Effector memory CD8-positive, alpha-beta T cell (primary cell): Measurements from ENCODE around the gene PDGFRB.

ENCODE experiments used
- ATAC-seq: fragments of 150-1000 bp; cut with Tn5 transposase; replicated peaks from 2 replicates; pipeline ENCODE4 v1.10.0; 2021; ENCODE audit warnings: mild to moderate bottlenecking, moderate library complexity
- DNase-seq, 3 experiments: peaks; one replicate each; pipeline ENCODE4 v3.0.0; 2021
- H3K27ac Mint-ChIP-seq, 2 donors: one replicate each; pipeline ENCODE4 v1.8.0; 2022; ENCODE audit warnings: mild to moderate bottlenecking in 2 of 2, mixed read lengths in 2 of 2, moderate library complexity in 2 of 2
- H3K27me3 Mint-ChIP-seq, 2 donors: one replicate each; pipeline ENCODE4 v1.8.0; 2022; ENCODE audit warnings: mixed read lengths in 2 of 2
- H3K36me3 Mint-ChIP-seq: one replicate; pipeline ENCODE4 v1.8.0; 2022; ENCODE audit warnings: mild to moderate bottlenecking, moderate library complexity, mixed read lengths; ENCODE audit not compliant: insufficient read depth
- H3K4me1 Mint-ChIP-seq, 2 donors: one replicate each; pipeline ENCODE4 v1.8.0; 2022; ENCODE audit warnings: low read depth in 2 of 2, mixed read lengths in 2 of 2
- H3K4me3 Mint-ChIP-seq, 2 donors: one replicate each; pipeline ENCODE4 v1.8.0; 2022; ENCODE audit warnings: mild to moderate bottlenecking in 2 of 2, mixed read lengths in 2 of 2, moderate library complexity in 2 of 2
- H3K9me3 Mint-ChIP-seq, 2 donors: one replicate each; pipeline ENCODE4 v1.8.0; 2022; ENCODE audit warnings: mixed read lengths in 2 of 2

The PDGFRB gene

GRCh38 chr5:150114102-150114641 lies 41.5 kb downstream of the PDGFRB start:
- no peaks in the 10 kb centered on the region for H3K4me1 Mint-ChIP-seq
- DNase-seq (no peak), ATAC-seq (no peak)
- no peak overlapping the region for H3K27ac Mint-ChIP-seq
- peaks cover 3% of the 10 kb centered on the region for H3K36me3 Mint-ChIP-seq
- H3K4me3 Mint-ChIP-seq, result no peak overlapping the region
- H3K27me3 Mint-ChIP-seq, result peaks cover 16 to 30% of the 10 kb centered on the region in 2 donors
- no peaks in the 10 kb centered on the region for H3K9me3 Mint-ChIP-seq

GRCh38 chr5:150113047-150113744 lies 42.4 kb downstream of the PDGFRB start:
- H3K4me3 Mint-ChIP-seq, result no peak overlapping the region
- H3K4me1 Mint-ChIP-seq, result no peaks in the 10 kb centered on the region
- no peak for ATAC-seq
- H3K27me3 Mint-ChIP-seq, result peaks cover 25 to 36% of the 10 kb centered on the region in 2 donors
- H3K9me3 Mint-ChIP-seq, result no peaks in the 10 kb centered on the region
- no peak for DNase-seq
- H3K27ac Mint-ChIP-seq, result no peak overlapping the region
- H3K36me3 Mint-ChIP-seq, result peaks cover 3% of the 10 kb centered on the region

- Mint-ChIP-seq H3K27me3 (peaks cover 33 to 39% of the 10 kb centered on the region in 2 donors), H3K4me3 (no peak overlapping the region), H3K36me3 (peaks cover under 1% of the 10 kb centered on the region), H3K27ac (no peak overlapping the region), H3K4me1 (no peaks in the 10 kb centered on the region), H3K9me3 (no peaks in the 10 kb centered on the region)
- DNase-seq, result no peak
- ATAC-seq, result no peak
Measured at GRCh38 chr5:150112201-150113046, 43.2 kb downstream of the PDGFRB start.

- no peak overlapping the region for H3K4me3 Mint-ChIP-seq
- no peak for ATAC-seq
- no peak overlapping the region for H3K27ac Mint-ChIP-seq
- H3K27me3 Mint-ChIP-seq, result peaks cover 34 to 39% of the 10 kb centered on the region in 2 donors
- H3K36me3 Mint-ChIP-seq, result no peaks in the 10 kb centered on the region
- no peak for DNase-seq
- H3K4me1 Mint-ChIP-seq, result no peaks in the 10 kb centered on the region
- no peaks in the 10 kb centered on the region for H3K9me3 Mint-ChIP-seq
Measured at GRCh38 chr5:150111122-150111521, 44.5 kb downstream of the PDGFRB start.

- ATAC-seq (no peak), DNase-seq (no peak)
- Mint-ChIP-seq H3K4me3 (no peak overlapping the region), H3K4me1 (no peaks in the 10 kb centered on the region), H3K27ac (no peak overlapping the region), H3K27me3 (peaks cover 34 to 39% of the 10 kb centered on the region in 2 donors), H3K36me3 (no peaks in the 10 kb centered on the region), H3K9me3 (no peaks in the 10 kb centered on the region)
Measured at GRCh38 chr5:150109921-150110320, 45.7 kb downstream of the PDGFRB start.

- Mint-ChIP-seq H3K9me3 (no peaks in the 10 kb centered on the region), H3K27ac (no peak overlapping the region), H3K36me3 (no peaks in the 10 kb centered on the region), H3K4me1 (no peaks in the 10 kb centered on the region), H3K4me3 (no peak overlapping the region), H3K27me3 (peaks cover 34 to 39% of the 10 kb centered on the region in 2 donors)
- ATAC-seq (no peak), DNase-seq (no peak)
Measured at GRCh38 chr5:150108711-150109514, 46.7 kb downstream of the PDGFRB start.

- Mint-ChIP-seq H3K4me3 (no peak overlapping the region), H3K27ac (no peak overlapping the region), H3K36me3 (no peaks in the 10 kb centered on the region), H3K27me3 (peaks cover 30 to 34% of the 10 kb centered on the region in 2 donors), H3K4me1 (peaks cover 0 to 2% of the 10 kb centered on the region in 2 donors), H3K9me3 (no peaks in the 10 kb centered on the region)
- ATAC-seq (no peak), DNase-seq (no peak)
Measured at GRCh38 chr5:150107909-150108447, 47.7 kb downstream of the PDGFRB start.

GRCh38 chr5:150106674-150107426 lies 48.8 kb downstream of the PDGFRB start:
- Mint-ChIP-seq H3K9me3 (no peaks in the 10 kb centered on the region), H3K4me1 (peaks cover 0 to 2% of the 10 kb centered on the region in 2 donors), H3K27ac (no peak overlapping the region), H3K27me3 (peaks cover 27 to 30% of the 10 kb centered on the region in 2 donors), H3K36me3 (no peaks in the 10 kb centered on the region), H3K4me3 (no peak overlapping the region)
- DNase-seq (no peak), ATAC-seq (no peak)

- H3K36me3 Mint-ChIP-seq, result no peaks in the 10 kb centered on the region
Measured at GRCh38 chr5:150105928-150106615, 49.6 kb downstream of the PDGFRB start.

GRCh38 chr5:150104550-150104870 lies 51.1 kb downstream of the PDGFRB start:
- ATAC-seq (no peak), DNase-seq (no peak)
- peaks cover 16 to 37% of the 10 kb centered on the region in 2 donors for H3K27me3 Mint-ChIP-seq
- H3K27ac Mint-ChIP-seq, result no peak overlapping the region
- H3K4me1 Mint-ChIP-seq, result peaks cover 0 to 2% of the 10 kb centered on the region in 2 donors
- H3K36me3 Mint-ChIP-seq, result no peaks in the 10 kb centered on the region
- H3K4me3 Mint-ChIP-seq, result no peak overlapping the region
- no peaks in the 10 kb centered on the region for H3K9me3 Mint-ChIP-seq

More at GRCh38 chr5:150105928-150106615, 49.6 kb downstream of the PDGFRB start:
- no peak for ATAC-seq
- no peaks in the 10 kb centered on the region for H3K9me3 Mint-ChIP-seq
- peaks cover 0 to 2% of the 10 kb centered on the region in 2 donors for H3K4me1 Mint-ChIP-seq
- no peak for DNase-seq
- H3K27me3 Mint-ChIP-seq, result peaks cover 20 to 30% of the 10 kb centered on the region in 2 donors
- no peak overlapping the region for H3K27ac Mint-ChIP-seq
- H3K4me3 Mint-ChIP-seq, result no peak overlapping the region

GRCh38 chr5:150103678-150104549 lies 51.7 kb downstream of the PDGFRB start:
- Mint-ChIP-seq H3K36me3 (no peaks in the 10 kb centered on the region), H3K4me1 (peaks cover 0 to 2% of the 10 kb centered on the region in 2 donors), H3K27me3 (peaks cover 14 to 33% of the 10 kb centered on the region in 2 donors), H3K9me3 (no peaks in the 10 kb centered on the region), H3K4me3 (no peak overlapping the region), H3K27ac (no peak overlapping the region)
- no peak for DNase-seq
- no peak for ATAC-seq
